WTC11 (cell line): ENCODE measurements around the gene FAM110A. TPM values are rescaled to one million over a fixed set of nuclear protein-coding genes. Genes with fewer than 3 reads are reported as not detected.

Experiments used
- ATAC-seq: fragments of 200-7000 bp; cut with Tn5 transposase; 2 replicates; pipeline ENCODE4 v1.10.0; 2021; ENCODE audit warnings: mild to moderate bottlenecking, moderate library complexity
- CTCF ChIA-PET: fragments of 300-600 bp; sonication (Branson Sonifier 250); formaldehyde crosslinking; loops from one replicate; lab custom pipeline; 2021; ENCODE audit warnings: antibody characterized with exemption; lab: Charles Lee
- POLR2A ChIA-PET: fragments of 350-600 bp; sonication (Branson Sonifier 250); formaldehyde crosslinking; loops from one replicate; lab custom pipeline; 2021; ENCODE audit warnings: antibody characterized with exemption; lab: Charles Lee
- DNase-seq: peaks from one replicate; pipeline ENCODE4 v3.0.0; 2021; ENCODE audit warnings: low spot score
- H3K27ac Mint-ChIP-seq: 2 replicates; pipeline ENCODE4 v1.8.0; 2021; ENCODE audit warnings: mixed read lengths
- H3K27me3 Mint-ChIP-seq: 2 replicates; pipeline ENCODE4 v1.8.0; 2021; ENCODE audit warnings: low read depth, mild to moderate bottlenecking, moderate library complexity, mixed read lengths
- H3K36me3 Mint-ChIP-seq: 2 replicates; pipeline ENCODE4 v1.8.0; 2021; ENCODE audit warnings: mixed read lengths
- H3K4me1 Mint-ChIP-seq: 2 replicates; pipeline ENCODE4 v1.8.0; 2022; ENCODE audit warnings: mixed read lengths
- H3K4me3 Mint-ChIP-seq: 2 replicates; pipeline ENCODE4 v1.8.0; 2021; ENCODE audit warnings: mild to moderate bottlenecking, moderate library complexity, mixed read lengths
- H3K9me3 Mint-ChIP-seq: 2 replicates; pipeline ENCODE4 v1.8.0; 2021; ENCODE audit warnings: mixed read lengths
- CREM ChIP-seq: sonication (generic); formaldehyde crosslinking; IDR thresholded peaks from 2 replicates; pipeline ENCODE4 v1.8.1; 2022; ENCODE audit warnings: mild to moderate bottlenecking, missing genetic modification reagents, moderate library complexity
- GABPB1 ChIP-seq: sonication (generic); formaldehyde crosslinking; IDR thresholded peaks from 2 replicates; pipeline ENCODE4 v1.8.1; 2023; ENCODE audit warnings: mild to moderate bottlenecking, missing genetic modification reagents
- GRHL2 ChIP-seq: fragments of 250-450 bp; sonication (Bioruptor Pico); IDR thresholded peaks from 2 replicates; pipeline ENCODE4 v1.8.0; 2022; ENCODE audit warnings: mild to moderate bottlenecking, moderate library complexity; ENCODE audit not compliant: insufficient replicate concordance, severe bottlenecking
- MYBL2 ChIP-seq: sonication (generic); formaldehyde crosslinking; IDR thresholded peaks from 2 replicates; pipeline ENCODE4 v1.8.1; 2023; ENCODE audit warnings: mild to moderate bottlenecking, moderate library complexity, missing genetic modification reagents
- NFATC4 ChIP-seq: fragments of 250-450 bp; sonication (Bioruptor Pico); IDR thresholded peaks from 2 replicates; pipeline ENCODE4 v1.9.0; 2021; ENCODE audit warnings: mild to moderate bottlenecking
- NFE2L1 ChIP-seq: sonication (generic); formaldehyde crosslinking; IDR thresholded peaks from 2 replicates; pipeline ENCODE4 v1.8.1; 2023; ENCODE audit warnings: missing genetic modification reagents
- RELA ChIP-seq: sonication (generic); formaldehyde crosslinking; IDR thresholded peaks from 2 replicates; pipeline ENCODE4 v1.8.1; 2022; ENCODE audit warnings: missing genetic modification reagents, mild to moderate bottlenecking, borderline replicate concordance
- SMAD3 ChIP-seq: sonication (generic); formaldehyde crosslinking; IDR thresholded peaks from 2 replicates; pipeline ENCODE4 v1.8.0; 2022; ENCODE audit warnings: missing genetic modification reagents, mild to moderate bottlenecking, borderline replicate concordance
- SOX15 ChIP-seq: fragments of 250-450 bp; sonication (Bioruptor Pico); IDR thresholded peaks from 2 replicates; pipeline ENCODE4 v1.9.0; 2021; ENCODE audit warnings: mild to moderate bottlenecking
- ZNF121 ChIP-seq: sonication (generic); formaldehyde crosslinking; IDR thresholded peaks from 2 replicates; pipeline ENCODE4 v1.8.0; 2023; ENCODE audit warnings: missing genetic modification reagents
- ZNF396 ChIP-seq: fragments of 250-450 bp; sonication (Bioruptor Pico); IDR thresholded peaks from 2 replicates; pipeline ENCODE4 v1.8.0; 2021; ENCODE audit warnings: mild to moderate bottlenecking, moderate library complexity, borderline replicate concordance
- ZNF416 ChIP-seq: fragments of 250-450 bp; sonication (Bioruptor Pico); IDR thresholded peaks from 2 replicates; pipeline ENCODE4 v1.9.0; 2021; ENCODE audit warnings: mild to moderate bottlenecking, inconsistent platforms
- total RNA-seq: library from RNA; stranded (reverse); gene quantifications from 3 replicates; pipeline ENCODE4 v1.2.3, GENCODE V29; 2021
- TF ChIP-seq, protein P1 (sequence below): sonication (generic); formaldehyde crosslinking; IDR thresholded peaks from 2 replicates; pipeline ENCODE4 v1.8.1; 2023; ENCODE audit warnings: mild to moderate bottlenecking, missing genetic modification reagents, borderline replicate concordance
- TF ChIP-seq, protein P2 (sequence below): fragments of 250-450 bp; sonication (Bioruptor Pico); IDR thresholded peaks from 2 replicates; pipeline ENCODE4 v1.9.0; 2021; ENCODE audit warnings: moderate library complexity, mild to moderate bottlenecking, inconsistent platforms, borderline replicate concordance
- TF ChIP-seq, protein P3 (sequence below): sonication (generic); formaldehyde crosslinking; IDR thresholded peaks from 2 replicates; pipeline ENCODE4 v1.8.0; 2023; ENCODE audit warnings: missing genetic modification reagents, mild to moderate bottlenecking, borderline replicate concordance
- TF ChIP-seq, protein P4 (sequence below): sonication (generic); formaldehyde crosslinking; IDR thresholded peaks from 2 replicates; pipeline ENCODE4 v1.8.1; 2022; ENCODE audit warnings: mild to moderate bottlenecking, missing genetic modification reagents, moderate library complexity, borderline replicate concordance
- TF ChIP-seq, protein P5 (sequence below): sonication (generic); formaldehyde crosslinking; IDR thresholded peaks from 2 replicates; pipeline ENCODE4 v1.8.0; 2022; ENCODE audit warnings: mild to moderate bottlenecking, missing genetic modification reagents
- TF ChIP-seq, protein P6 (sequence below): sonication (generic); formaldehyde crosslinking; IDR thresholded peaks from 2 replicates; pipeline ENCODE4 v1.8.1; 2022; ENCODE audit warnings: mild to moderate bottlenecking, moderate library complexity, missing genetic modification reagents

Gene FAM110A
- total RNA-seq, 1 experiment from 2014 or later = 18.8 TPM

DNA sequence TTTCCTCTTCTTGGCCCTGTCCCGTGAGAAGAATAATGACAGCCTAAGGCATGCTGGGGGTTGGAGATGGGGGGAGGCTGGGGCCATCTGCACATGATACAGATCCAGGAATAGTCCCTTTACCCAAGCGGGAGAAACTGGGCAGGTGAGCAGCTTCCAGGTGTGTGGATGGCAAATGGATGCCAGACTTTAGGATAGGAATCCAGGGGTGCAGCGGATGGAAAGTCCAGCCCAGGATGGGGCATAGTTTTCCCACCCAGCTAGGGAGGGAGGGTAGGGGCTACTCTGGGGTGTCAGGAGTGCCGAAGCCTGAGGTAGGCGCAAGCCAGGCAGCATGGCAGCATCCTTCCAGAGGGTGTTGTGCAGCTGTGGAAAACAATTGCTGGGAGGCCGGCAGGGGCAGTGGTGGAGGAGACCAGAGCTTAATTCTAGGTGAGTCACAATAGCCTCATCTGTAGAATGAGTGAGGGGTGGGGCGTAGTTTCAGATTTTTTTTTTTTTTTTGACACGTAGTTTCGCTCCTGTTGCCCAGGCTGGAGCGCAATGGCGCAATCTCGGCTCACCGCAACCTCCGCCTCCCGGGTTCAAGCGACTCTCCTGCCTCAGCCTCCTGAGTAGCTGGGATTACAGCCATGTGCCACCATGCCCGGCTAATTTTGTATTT, 15.4 kb upstream of the FAM110A start (continued):
- TF ChIP-seq, protein P1, sequence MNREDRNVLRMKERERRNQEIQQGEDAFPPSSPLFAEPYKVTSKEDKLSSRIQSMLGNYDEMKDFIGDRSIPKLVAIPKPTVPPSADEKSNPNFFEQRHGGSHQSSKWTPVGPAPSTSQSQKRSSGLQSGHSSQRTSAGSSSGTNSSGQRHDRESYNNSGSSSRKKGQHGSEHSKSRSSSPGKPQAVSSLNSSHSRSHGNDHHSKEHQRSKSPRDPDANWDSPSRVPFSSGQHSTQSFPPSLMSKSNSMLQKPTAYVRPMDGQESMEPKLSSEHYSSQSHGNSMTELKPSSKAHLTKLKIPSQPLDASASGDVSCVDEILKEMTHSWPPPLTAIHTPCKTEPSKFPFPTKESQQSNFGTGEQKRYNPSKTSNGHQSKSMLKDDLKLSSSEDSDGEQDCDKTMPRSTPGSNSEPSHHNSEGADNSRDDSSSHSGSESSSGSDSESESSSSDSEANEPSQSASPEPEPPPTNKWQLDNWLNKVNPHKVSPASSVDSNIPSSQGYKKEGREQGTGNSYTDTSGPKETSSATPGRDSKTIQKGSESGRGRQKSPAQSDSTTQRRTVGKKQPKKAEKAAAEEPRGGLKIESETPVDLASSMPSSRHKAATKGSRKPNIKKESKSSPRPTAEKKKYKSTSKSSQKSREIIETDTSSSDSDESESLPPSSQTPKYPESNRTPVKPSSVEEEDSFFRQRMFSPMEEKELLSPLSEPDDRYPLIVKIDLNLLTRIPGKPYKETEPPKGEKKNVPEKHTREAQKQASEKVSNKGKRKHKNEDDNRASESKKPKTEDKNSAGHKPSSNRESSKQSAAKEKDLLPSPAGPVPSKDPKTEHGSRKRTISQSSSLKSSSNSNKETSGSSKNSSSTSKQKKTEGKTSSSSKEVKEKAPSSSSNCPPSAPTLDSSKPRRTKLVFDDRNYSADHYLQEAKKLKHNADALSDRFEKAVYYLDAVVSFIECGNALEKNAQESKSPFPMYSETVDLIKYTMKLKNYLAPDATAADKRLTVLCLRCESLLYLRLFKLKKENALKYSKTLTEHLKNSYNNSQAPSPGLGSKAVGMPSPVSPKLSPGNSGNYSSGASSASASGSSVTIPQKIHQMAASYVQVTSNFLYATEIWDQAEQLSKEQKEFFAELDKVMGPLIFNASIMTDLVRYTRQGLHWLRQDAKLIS (CRISPR knock-in tag) = no peak

DNA sequence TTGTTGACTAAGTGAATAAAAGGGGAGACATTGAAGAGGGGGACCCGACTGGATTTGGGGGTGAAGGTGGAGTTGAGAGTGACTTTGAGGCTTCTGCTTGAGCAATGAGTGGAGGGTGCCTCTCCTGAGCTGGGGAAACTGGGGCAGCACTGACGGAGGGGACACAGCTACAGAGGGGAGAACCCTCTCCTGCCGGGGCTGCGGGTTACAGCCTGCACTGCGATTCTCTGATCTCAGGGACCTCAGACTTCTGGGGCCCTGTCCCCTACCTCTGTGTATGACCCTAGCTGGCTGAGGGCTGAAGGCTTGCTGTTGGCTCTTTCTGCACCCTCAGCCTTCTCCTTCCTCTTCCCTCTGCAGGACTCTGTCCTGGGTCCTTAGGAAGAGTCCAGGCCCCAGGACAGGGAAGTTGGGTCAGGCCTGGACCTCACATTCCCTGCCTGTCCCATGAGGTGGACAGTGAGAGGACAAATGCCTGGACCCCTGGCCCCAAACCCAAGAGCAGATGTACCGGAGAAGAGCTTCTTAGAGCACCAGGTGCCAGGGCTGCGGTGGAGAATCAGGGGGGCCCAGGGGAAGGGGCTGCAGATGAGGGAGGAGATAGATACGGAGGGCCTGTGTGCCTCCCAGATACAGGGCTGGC, 13.7 kb upstream of the FAM110A start:
- Mint-ChIP-seq H3K27me3 (peaks cover 2% of the 10 kb centered on the region; the same call in 1 of the 2 replicates), H3K9me3 (no peaks in the 10 kb centered on the region), H3K4me1 (peaks cover 7% of the 10 kb centered on the region; the same call in 1 of the 2 replicates), H3K4me3 (no peak overlapping the region), H3K27ac (no peak overlapping the region), H3K36me3 (no peaks in the 10 kb centered on the region)
- ATAC-seq (no peak), DNase-seq (no peak)
- CTCF ChIA-PET = interaction anchor here (0.8 to 3.1 kb wide), 4 partner anchors 12 to 140 kb away, joined by 3 to 30 read pairs (median 8); partner anchors contain the start of gene FAM110A
- POLR2A ChIA-PET = no interaction called here
- TF ChIP-seq NFATC4 (no peak), CREM (CRISPR knock-in tag) (no peak), SOX15 (CRISPR knock-in tag) (no peak), GABPB1 (no peak), RELA (no peak)
- TF ChIP-seq, all 79 proteins: peak for 0

DNA sequence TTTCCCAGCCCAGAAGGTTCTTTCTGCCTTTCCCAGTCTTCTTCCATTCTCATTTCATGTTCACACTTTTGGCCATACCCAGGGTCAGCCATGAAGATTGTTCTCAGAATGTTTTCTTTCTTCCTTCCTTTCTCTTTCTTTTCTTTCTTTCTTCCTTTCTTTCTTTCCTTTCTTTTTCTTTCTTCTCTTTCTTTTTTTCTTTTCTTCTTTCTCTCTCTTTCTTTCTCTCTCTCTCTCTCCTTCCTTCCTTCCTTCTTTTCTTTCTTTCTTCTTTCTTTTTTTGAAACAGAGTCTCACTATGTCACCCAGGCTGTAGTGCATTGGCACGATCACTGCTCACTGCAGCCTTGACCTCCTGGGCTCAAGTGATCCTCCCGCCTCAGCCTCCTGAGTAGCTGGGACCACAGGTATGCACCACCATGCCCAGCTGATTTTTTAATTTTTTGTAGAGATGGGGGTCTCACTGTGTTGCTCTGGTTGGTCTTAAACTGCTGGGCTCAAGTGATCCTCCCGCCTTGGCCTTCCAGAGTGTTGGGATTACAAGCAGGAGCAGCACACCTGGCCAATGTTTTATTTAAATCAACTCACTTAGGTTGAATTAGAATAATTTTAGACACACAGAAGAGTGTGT, 13.1 kb upstream of the FAM110A start:
- DNase-seq (no peak), ATAC-seq (no peak)
- POLR2A ChIA-PET = no interaction called here
- Mint-ChIP-seq H3K4me1 (peaks cover 7% of the 10 kb centered on the region; the same call in 1 of the 2 replicates), H3K36me3 (no peaks in the 10 kb centered on the region), H3K4me3 (no peak overlapping the region), H3K27ac (no peak overlapping the region), H3K9me3 (no peaks in the 10 kb centered on the region), H3K27me3 (peaks cover 2% of the 10 kb centered on the region; the same call in 1 of the 2 replicates)
- CTCF ChIA-PET = interaction anchor here (0.8 to 3.1 kb wide), 2 partner anchors 12 to 139 kb away, joined by 3 to 30 read pairs; partner anchors contain the start of gene FAM110A
- TF ChIP-seq, protein P2, sequence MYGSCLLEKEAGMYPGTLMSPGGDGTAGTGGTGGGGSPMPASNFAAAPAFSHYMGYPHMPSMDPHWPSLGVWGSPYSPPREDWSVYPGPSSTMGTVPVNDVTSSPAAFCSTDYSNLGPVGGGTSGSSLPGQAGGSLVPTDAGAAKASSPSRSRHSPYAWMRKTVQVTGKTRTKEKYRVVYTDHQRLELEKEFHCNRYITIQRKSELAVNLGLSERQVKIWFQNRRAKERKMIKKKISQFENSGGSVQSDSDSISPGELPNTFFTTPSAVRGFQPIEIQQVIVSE (CRISPR knock-in tag) = no peak
- TF ChIP-seq ZNF121 (CRISPR knock-in tag) = no peak
- TF ChIP-seq, protein P3, sequence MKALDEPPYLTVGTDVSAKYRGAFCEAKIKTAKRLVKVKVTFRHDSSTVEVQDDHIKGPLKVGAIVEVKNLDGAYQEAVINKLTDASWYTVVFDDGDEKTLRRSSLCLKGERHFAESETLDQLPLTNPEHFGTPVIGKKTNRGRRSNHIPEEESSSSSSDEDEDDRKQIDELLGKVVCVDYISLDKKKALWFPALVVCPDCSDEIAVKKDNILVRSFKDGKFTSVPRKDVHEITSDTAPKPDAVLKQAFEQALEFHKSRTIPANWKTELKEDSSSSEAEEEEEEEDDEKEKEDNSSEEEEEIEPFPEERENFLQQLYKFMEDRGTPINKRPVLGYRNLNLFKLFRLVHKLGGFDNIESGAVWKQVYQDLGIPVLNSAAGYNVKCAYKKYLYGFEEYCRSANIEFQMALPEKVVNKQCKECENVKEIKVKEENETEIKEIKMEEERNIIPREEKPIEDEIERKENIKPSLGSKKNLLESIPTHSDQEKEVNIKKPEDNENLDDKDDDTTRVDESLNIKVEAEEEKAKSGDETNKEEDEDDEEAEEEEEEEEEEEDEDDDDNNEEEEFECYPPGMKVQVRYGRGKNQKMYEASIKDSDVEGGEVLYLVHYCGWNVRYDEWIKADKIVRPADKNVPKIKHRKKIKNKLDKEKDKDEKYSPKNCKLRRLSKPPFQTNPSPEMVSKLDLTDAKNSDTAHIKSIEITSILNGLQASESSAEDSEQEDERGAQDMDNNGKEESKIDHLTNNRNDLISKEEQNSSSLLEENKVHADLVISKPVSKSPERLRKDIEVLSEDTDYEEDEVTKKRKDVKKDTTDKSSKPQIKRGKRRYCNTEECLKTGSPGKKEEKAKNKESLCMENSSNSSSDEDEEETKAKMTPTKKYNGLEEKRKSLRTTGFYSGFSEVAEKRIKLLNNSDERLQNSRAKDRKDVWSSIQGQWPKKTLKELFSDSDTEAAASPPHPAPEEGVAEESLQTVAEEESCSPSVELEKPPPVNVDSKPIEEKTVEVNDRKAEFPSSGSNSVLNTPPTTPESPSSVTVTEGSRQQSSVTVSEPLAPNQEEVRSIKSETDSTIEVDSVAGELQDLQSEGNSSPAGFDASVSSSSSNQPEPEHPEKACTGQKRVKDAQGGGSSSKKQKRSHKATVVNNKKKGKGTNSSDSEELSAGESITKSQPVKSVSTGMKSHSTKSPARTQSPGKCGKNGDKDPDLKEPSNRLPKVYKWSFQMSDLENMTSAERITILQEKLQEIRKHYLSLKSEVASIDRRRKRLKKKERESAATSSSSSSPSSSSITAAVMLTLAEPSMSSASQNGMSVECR = no peak
- no peak for TF ChIP-seq SMAD3 (CRISPR knock-in tag)
- TF ChIP-seq, protein P4, sequence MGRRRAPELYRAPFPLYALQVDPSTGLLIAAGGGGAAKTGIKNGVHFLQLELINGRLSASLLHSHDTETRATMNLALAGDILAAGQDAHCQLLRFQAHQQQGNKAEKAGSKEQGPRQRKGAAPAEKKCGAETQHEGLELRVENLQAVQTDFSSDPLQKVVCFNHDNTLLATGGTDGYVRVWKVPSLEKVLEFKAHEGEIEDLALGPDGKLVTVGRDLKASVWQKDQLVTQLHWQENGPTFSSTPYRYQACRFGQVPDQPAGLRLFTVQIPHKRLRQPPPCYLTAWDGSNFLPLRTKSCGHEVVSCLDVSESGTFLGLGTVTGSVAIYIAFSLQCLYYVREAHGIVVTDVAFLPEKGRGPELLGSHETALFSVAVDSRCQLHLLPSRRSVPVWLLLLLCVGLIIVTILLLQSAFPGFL (CRISPR knock-in tag) = no peak
- TF ChIP-seq ZNF396 (CRISPR knock-in tag) = no peak
- TF ChIP-seq, protein P5, sequence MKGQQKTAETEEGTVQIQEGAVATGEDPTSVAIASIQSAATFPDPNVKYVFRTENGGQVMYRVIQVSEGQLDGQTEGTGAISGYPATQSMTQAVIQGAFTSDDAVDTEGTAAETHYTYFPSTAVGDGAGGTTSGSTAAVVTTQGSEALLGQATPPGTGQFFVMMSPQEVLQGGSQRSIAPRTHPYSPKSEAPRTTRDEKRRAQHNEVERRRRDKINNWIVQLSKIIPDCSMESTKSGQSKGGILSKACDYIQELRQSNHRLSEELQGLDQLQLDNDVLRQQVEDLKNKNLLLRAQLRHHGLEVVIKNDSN = no peak
- TF ChIP-seq, protein P6, sequence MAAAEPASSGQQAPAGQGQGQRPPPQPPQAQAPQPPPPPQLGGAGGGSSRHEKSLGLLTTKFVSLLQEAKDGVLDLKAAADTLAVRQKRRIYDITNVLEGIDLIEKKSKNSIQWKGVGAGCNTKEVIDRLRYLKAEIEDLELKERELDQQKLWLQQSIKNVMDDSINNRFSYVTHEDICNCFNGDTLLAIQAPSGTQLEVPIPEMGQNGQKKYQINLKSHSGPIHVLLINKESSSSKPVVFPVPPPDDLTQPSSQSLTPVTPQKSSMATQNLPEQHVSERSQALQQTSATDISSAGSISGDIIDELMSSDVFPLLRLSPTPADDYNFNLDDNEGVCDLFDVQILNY (CRISPR knock-in tag) = no peak
- TF ChIP-seq NFE2L1 = no peak
- no peak for TF ChIP-seq GRHL2 (CRISPR knock-in tag)
- TF ChIP-seq ZNF416 (CRISPR knock-in tag) = no peak
- TF ChIP-seq MYBL2 (CRISPR knock-in tag) = no peak
- no peak for TF ChIP-seq SOX15 (CRISPR knock-in tag)
